A549 (cell line): Measurements from ENCODE around the gene ZNF765.

ENCODE experiments used
- CHD4 ChIP-seq: fragments of 200-600 bp; sonication (generic); IDR thresholded peaks from 2 replicates; pipeline ENCODE4 v1.6.1; 2016; ENCODE audit warnings: antibody characterized with exemption, mild to moderate bottlenecking, borderline replicate concordance
- FOSB ChIP-seq: fragments of 250-450 bp; sonication (Bioruptor Pico); IDR thresholded peaks from 2 replicates; pipeline ENCODE4 v1.5.0; 2020; ENCODE audit warnings: mild to moderate bottlenecking, moderate library complexity
- JUNB ChIP-seq: fragments of >200 bp; sonication (Bioruptor Twin); formaldehyde crosslinking; IDR thresholded peaks from 2 replicates; pipeline ENCODE4 v1.6.1; 2016
- KDM5A ChIP-seq: fragments of 200-600 bp; sonication (generic); IDR thresholded peaks from 2 replicates; pipeline ENCODE4 v1.6.1; 2016; ENCODE audit warnings: antibody characterized with exemption, mild to moderate bottlenecking
- MAZ ChIP-seq: fragments of 150-350 bp; IDR thresholded peaks from 2 replicates; pipeline ENCODE4 v1.6.1; 2014; ENCODE audit warnings: antibody characterized with exemption, low read depth, low read length, borderline replicate concordance
- PHF8 ChIP-seq: fragments of 200-600 bp; sonication (generic); IDR thresholded peaks from 2 replicates; pipeline ENCODE4 v1.6.1; 2016; ENCODE audit warnings: low read depth, mild to moderate bottlenecking, antibody characterized with exemption, moderate library complexity, borderline replicate concordance
- POLR2A ChIP-seq: IDR thresholded peaks from 2 replicates; pipeline ENCODE4 v1.6.1; 2012; ENCODE audit warnings: mild to moderate bottlenecking, low read length
- RAD21 ChIP-seq, 2 experiments: fragments of >200 bp in 1 of 2; sonication (Bioruptor Twin) in 1 of 2; formaldehyde crosslinking in 1 of 2; IDR thresholded peaks in 1 of 2; conservative IDR thresholded peaks in 1 of 2; 2 replicates in 1 of 2; 3 replicates in 1 of 2; pipeline ENCODE4 v1.6.1; 2012 to 2018; ENCODE audit warnings: inconsistent platforms in 1 of 2
- RFX5 ChIP-seq: fragments of 450-650 bp; IDR thresholded peaks from 2 replicates; pipeline ENCODE4 v1.7.1; 2014; ENCODE audit warnings: antibody characterized with exemption, mild to moderate bottlenecking, moderate library complexity
- TF ChIP-seq, protein P1 (sequence below): fragments of >200 bp; sonication (Bioruptor Twin); formaldehyde crosslinking; IDR thresholded peaks from 3 replicates; pipeline ENCODE4 v1.5.1; 2016
- TF ChIP-seq, protein P2 (sequence below): fragments of 200-600 bp; sonication (generic); IDR thresholded peaks from 2 replicates; pipeline ENCODE4 v1.6.1; 2016; ENCODE audit warnings: antibody characterized with exemption, mild to moderate bottlenecking, moderate library complexity
- TF ChIP-seq, protein P3 (sequence below): IDR thresholded peaks from 2 replicates; pipeline ENCODE4 v1.6.1; 2012

- TF ChIP-seq, protein P1, sequence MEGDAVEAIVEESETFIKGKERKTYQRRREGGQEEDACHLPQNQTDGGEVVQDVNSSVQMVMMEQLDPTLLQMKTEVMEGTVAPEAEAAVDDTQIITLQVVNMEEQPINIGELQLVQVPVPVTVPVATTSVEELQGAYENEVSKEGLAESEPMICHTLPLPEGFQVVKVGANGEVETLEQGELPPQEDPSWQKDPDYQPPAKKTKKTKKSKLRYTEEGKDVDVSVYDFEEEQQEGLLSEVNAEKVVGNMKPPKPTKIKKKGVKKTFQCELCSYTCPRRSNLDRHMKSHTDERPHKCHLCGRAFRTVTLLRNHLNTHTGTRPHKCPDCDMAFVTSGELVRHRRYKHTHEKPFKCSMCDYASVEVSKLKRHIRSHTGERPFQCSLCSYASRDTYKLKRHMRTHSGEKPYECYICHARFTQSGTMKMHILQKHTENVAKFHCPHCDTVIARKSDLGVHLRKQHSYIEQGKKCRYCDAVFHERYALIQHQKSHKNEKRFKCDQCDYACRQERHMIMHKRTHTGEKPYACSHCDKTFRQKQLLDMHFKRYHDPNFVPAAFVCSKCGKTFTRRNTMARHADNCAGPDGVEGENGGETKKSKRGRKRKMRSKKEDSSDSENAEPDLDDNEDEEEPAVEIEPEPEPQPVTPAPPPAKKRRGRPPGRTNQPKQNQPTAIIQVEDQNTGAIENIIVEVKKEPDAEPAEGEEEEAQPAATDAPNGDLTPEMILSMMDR, result no peak
- no peak for TF ChIP-seq RAD21 (conservative IDR thresholded peaks at IDR 0.05 in 1 of 2, IDR thresholded peaks at IDR 0.05 in 1 of 2)
- TF ChIP-seq JUNB, result no peak
- TF ChIP-seq POLR2A, result no peak
- TF ChIP-seq CHD4, result no peak
- TF ChIP-seq PHF8, result no peak
- TF ChIP-seq, protein P2, sequence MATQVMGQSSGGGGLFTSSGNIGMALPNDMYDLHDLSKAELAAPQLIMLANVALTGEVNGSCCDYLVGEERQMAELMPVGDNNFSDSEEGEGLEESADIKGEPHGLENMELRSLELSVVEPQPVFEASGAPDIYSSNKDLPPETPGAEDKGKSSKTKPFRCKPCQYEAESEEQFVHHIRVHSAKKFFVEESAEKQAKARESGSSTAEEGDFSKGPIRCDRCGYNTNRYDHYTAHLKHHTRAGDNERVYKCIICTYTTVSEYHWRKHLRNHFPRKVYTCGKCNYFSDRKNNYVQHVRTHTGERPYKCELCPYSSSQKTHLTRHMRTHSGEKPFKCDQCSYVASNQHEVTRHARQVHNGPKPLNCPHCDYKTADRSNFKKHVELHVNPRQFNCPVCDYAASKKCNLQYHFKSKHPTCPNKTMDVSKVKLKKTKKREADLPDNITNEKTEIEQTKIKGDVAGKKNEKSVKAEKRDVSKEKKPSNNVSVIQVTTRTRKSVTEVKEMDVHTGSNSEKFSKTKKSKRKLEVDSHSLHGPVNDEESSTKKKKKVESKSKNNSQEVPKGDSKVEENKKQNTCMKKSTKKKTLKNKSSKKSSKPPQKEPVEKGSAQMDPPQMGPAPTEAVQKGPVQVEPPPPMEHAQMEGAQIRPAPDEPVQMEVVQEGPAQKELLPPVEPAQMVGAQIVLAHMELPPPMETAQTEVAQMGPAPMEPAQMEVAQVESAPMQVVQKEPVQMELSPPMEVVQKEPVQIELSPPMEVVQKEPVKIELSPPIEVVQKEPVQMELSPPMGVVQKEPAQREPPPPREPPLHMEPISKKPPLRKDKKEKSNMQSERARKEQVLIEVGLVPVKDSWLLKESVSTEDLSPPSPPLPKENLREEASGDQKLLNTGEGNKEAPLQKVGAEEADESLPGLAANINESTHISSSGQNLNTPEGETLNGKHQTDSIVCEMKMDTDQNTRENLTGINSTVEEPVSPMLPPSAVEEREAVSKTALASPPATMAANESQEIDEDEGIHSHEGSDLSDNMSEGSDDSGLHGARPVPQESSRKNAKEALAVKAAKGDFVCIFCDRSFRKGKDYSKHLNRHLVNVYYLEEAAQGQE, result no peak
- no peak for TF ChIP-seq RFX5
- TF ChIP-seq, protein P3, sequence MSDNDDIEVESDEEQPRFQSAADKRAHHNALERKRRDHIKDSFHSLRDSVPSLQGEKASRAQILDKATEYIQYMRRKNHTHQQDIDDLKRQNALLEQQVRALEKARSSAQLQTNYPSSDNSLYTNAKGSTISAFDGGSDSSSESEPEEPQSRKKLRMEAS, result no peak
- no peak for TF ChIP-seq MAZ
- TF ChIP-seq KDM5A, result no peak
- TF ChIP-seq FOSB (CRISPR knock-in tag), result no peak
Observed at GRCh38 chr19:53455828-53456227, 60.9 kb downstream of the ZNF765 start.
